Kidney (tissue), 22 donors: ENCODE measurements around the gene TMEM109. TPM values are rescaled to one million over a fixed set of nuclear protein-coding genes. Genes with fewer than 3 reads are reported as not detected.
A peak's percentile ranks its signal among the peaks of the same experiment; 100 is the strongest.

Experiments used
- DNase-seq, 5 donors: peaks; one replicate each; pipeline ENCODE4 v3.0.0-alpha.2; 2013 to 2020
- FAIRE-seq: peaks from 2 replicates; lab custom pipeline; 2012; peaks lifted over from hg19 to GRCh38; lab: Jason Lieb, UNC
- H3K27ac ChIP-seq, 2 donors: one replicate each; pipeline ENCODE4 v1.7.0; 2013; ENCODE audit warnings: low read depth in 2 of 2, low read length in 2 of 2, inconsistent platforms in 1 of 2
- H3K27me3 ChIP-seq: one replicate; pipeline ENCODE4 v1.7.1; 2013; ENCODE audit warnings: low read length, inconsistent platforms; ENCODE audit not compliant: control insufficient read depth, insufficient read depth
- H3K36me3 ChIP-seq, 3 donors: one replicate each; pipeline versions ENCODE4 v1.7.0 to v1.7.1; 2013; ENCODE audit warnings: low read length in 3 of 3, control low read depth in 1 of 3, inconsistent platforms in 1 of 3; ENCODE audit not compliant: insufficient read depth in 3 of 3, control insufficient read depth in 2 of 3
- H3K4me1 ChIP-seq, 3 donors: one replicate each; pipeline versions ENCODE4 v1.7.0 to v1.7.1; 2013; ENCODE audit warnings: low read length in 3 of 3, inconsistent platforms in 1 of 3, low read depth in 1 of 3; ENCODE audit not compliant: control insufficient read depth in 2 of 3, insufficient read depth in 2 of 3
- H3K4me3 ChIP-seq, 3 donors: one replicate each; pipeline versions ENCODE4 v1.7.0 to v1.8.1; 2013; ENCODE audit warnings: low read length in 3 of 3, control low read depth in 1 of 3, inconsistent platforms in 1 of 3
- H3K9ac ChIP-seq, 3 donors: one replicate each; pipeline versions ENCODE4 v1.7.0 to v1.7.1; 2013; ENCODE audit warnings: low read length in 3 of 3, control low read depth in 1 of 3, inconsistent platforms in 1 of 3
- H3K9me3 ChIP-seq, 3 donors: one replicate each; pipeline versions ENCODE4 v1.7.0 to v1.7.1; 2013; ENCODE audit warnings: low read length in 3 of 3, control low read depth in 1 of 3, inconsistent platforms in 1 of 3; ENCODE audit not compliant: control insufficient read depth in 2 of 3, insufficient read depth in 1 of 3
- CTCF ChIP-seq: IDR thresholded peaks from 3 replicates; pipeline ENCODE4 v1.5.1; 2012; ENCODE audit warnings: mild to moderate bottlenecking, moderate library complexity, borderline replicate concordance; ENCODE audit not compliant: insufficient read depth; ENCODE audit errors: extremely low read depth
- intact Hi-C: fragments of 100-400 bp; cut with DNase I; formaldehyde crosslinking; loops from one replicate; pipeline ENCODE4 v1.11.1; 2022
- long read RNA-seq, 10 donors: library from polyadenylated mRNA in 1 of 10; unstranded in 1 of 10; transcript quantifications; one replicate each; pipeline ENCODE4 v2.0.0 and lab custom pipeline, GENCODE V29; 2021 to 2026
- polyA plus RNA-seq: library from polyadenylated mRNA; stranded (reverse); fragments of 350-450 nt; fragmentation: Illumina TruSeq; extraction: RNeasy Lipid Tissue Mini Kit (QIAGEN cat#74804); gene quantifications from one replicate; pipeline ENCODE4 v1.2.3, GENCODE V29; 2014; ENCODE audit warnings: low read depth, low replicate concordance; ENCODE audit not compliant: insufficient read depth
- total RNA-seq: library from RNA; stranded (reverse); fragmentation: NEBNext Ultra II Directional; extraction: Animal tissue kit (Norgen Biotek cat#: 25700); gene quantifications from one replicate; pipeline ENCODE4 v1.2.1, GENCODE V29; 2021
- donor health status: control.
- donor health status: control.
- donor health status: control.
- donor health status: control.
- donor health status: control.
- donor health status: DM: yes; HTN: yes; CAD: no.
- donor health status: Normal renal cell carcinoma (clear cell type).

TMEM109 gene, protein sequence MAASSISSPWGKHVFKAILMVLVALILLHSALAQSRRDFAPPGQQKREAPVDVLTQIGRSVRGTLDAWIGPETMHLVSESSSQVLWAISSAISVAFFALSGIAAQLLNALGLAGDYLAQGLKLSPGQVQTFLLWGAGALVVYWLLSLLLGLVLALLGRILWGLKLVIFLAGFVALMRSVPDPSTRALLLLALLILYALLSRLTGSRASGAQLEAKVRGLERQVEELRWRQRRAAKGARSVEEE
- 130 TPM for total RNA-seq
- polyA plus RNA-seq, result 139 TPM
- long read RNA-seq, donor 1, transcript TMEM109-201 (4 exons, 2,413 nt), result major isoform, 20 of 24 reads
- long read RNA-seq, donor 1, partial matches to known transcripts, result 0 of 24 reads
- long read RNA-seq, donor 1, other reads (novel, unspliced or antisense), result 0 of 24 reads
- long read RNA-seq, donor 2, transcript TMEM109-201 (4 exons, 2,413 nt), result major isoform, 36 of 37 reads
- long read RNA-seq, donor 2, partial matches to known transcripts, result 0 of 37 reads
- long read RNA-seq, donor 2, other reads (novel, unspliced or antisense), result 0 of 37 reads
- long read RNA-seq, donor 3, transcript TMEM109-201 (4 exons, 2,413 nt), result major isoform, 29 of 32 reads
- long read RNA-seq, donor 3, partial matches to known transcripts, result 0 of 32 reads
- long read RNA-seq, donor 3, other reads (novel, unspliced or antisense), result 0 of 32 reads
- long read RNA-seq, donor 4, transcript TMEM109-201 (4 exons, 2,413 nt), result major isoform, 38 of 70 reads
- long read RNA-seq, donor 4, partial matches to known transcripts, result 29 of 70 reads
- long read RNA-seq, donor 4, other reads (novel, unspliced or antisense), result 0 of 70 reads
- long read RNA-seq, donor 5, partial matches to known transcripts, result 0 of 3 reads
- long read RNA-seq, donor 5, other reads (novel, unspliced or antisense), result 0 of 3 reads
- long read RNA-seq, donor 6, transcript TMEM109-201 (4 exons, 2,413 nt), result major isoform, 25 of 27 reads
- long read RNA-seq, donor 6, partial matches to known transcripts, result 0 of 27 reads
- long read RNA-seq, donor 6, other reads (novel, unspliced or antisense), result 0 of 27 reads
- long read RNA-seq, donor 7, transcript TMEM109-201 (4 exons, 2,413 nt), result major isoform, 48 of 97 reads
- long read RNA-seq, donor 7, partial matches to known transcripts, result 46 of 97 reads
- long read RNA-seq, donor 7, other reads (novel, unspliced or antisense), result 2 of 97 reads
- long read RNA-seq, donor 8, transcript TMEM109-201 (4 exons, 2,413 nt), result major isoform, 27 of 30 reads
- long read RNA-seq, donor 8, partial matches to known transcripts, result 0 of 30 reads
- long read RNA-seq, donor 8, other reads (novel, unspliced or antisense), result 0 of 30 reads
- long read RNA-seq, donor 9, transcript TMEM109-201 (4 exons, 2,413 nt), result major isoform, 14 of 14 reads
- long read RNA-seq, donor 9, partial matches to known transcripts, result 0 of 14 reads
- long read RNA-seq, donor 9, other reads (novel, unspliced or antisense), result 0 of 14 reads
- long read RNA-seq, donor 10, transcript TMEM109-201 (4 exons, 2,413 nt), result major isoform, 13 of 14 reads
- long read RNA-seq, donor 10, partial matches to known transcripts, result 0 of 14 reads
- long read RNA-seq, donor 10, other reads (novel, unspliced or antisense), result 0 of 14 reads

GRCh38 chr11:60913793-60914632, at the start of gene TMEM109:
Gene TMEM109, plus strand, starts transcription at chr11:60914158. Its CDS starts 5,536 bp downstream, at chr11:60919694.
- no peak for TF ChIP-seq CTCF
- FAIRE-seq (no peak), DNase-seq (peak; percentile 90 to 96 (median 95))
- H3K4me3 ChIP-seq, result peak within 1 kb of the TSS; percentile 90 to 95 (median 94)
- no peaks in the 10 kb centered on the region for H3K9me3 ChIP-seq
- H3K4me1 ChIP-seq, result peaks cover 3 to 18% (median 6%) of the 10 kb centered on the region in 3 donors
- H3K9ac ChIP-seq, result peak within 1 kb of the TSS; percentile 91 to 92 (median 92)
- no peaks in the 10 kb centered on the region for H3K27me3 ChIP-seq
- H3K27ac ChIP-seq, result peak within 1 kb of the TSS; percentile 95 to 98
- intact Hi-C loops, result no loop called here
- H3K36me3 ChIP-seq, result no peaks in the 10 kb centered on the region

GRCh38 chr11:60864856-60865513, 49.0 kb upstream of the TMEM109 start:
- Histone ChIP-seq H3K4me1 (no peaks in the 10 kb centered on the region), H3K9ac (no peak overlapping the region), H3K9me3 (no peaks in the 10 kb centered on the region), H3K36me3 (no peaks in the 10 kb centered on the region), H3K27me3 (no peaks in the 10 kb centered on the region), H3K27ac (no peak overlapping the region), H3K4me3 (no peak overlapping the region)
- DNase-seq (no peak), FAIRE-seq (no peak)
- TF ChIP-seq CTCF, result no peak
- intact Hi-C loops, result no loop called here
